Measurements from ENCODE around the gene GRIK3. TPM values are rescaled to one million over a fixed set of nuclear protein-coding genes. Genes with fewer than 3 reads are reported as not detected.

Gene GRIK3
- total and polyA plus RNA-seq, 2 experiments from 2014 or later: 0.31 to 2.9 TPM

DNA sequence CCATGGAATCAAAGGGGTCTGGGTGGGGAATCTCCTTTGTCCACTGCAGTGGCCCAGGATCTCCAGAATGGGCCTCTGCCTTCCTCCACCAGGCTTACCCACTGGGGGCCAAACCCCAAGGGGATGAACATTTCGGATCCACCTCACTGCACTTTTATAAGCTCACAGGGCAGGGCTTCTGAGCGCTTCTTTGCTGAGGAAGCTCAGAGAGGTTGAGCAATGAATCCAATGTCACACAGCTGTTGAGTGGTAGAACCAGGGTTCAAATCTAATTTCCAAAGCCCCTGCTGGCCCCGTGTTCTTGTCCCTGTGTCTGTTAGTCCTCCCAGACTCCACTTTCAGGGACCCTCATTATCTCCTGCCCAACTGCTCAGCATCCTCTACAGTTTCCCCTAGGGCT, 250.8 kb downstream of the GRIK3 start:
- Mint-ChIP-seq H3K27me3 (ENCODE audit: insufficient read depth, low read depth, poor library complexity) (peaks cover 9% of the 10 kb centered on the region), H3K27ac (no peak overlapping the region), H3K4me3 (no peak overlapping the region), H3K36me3 (ENCODE audit: low read depth) (no peaks in the 10 kb centered on the region), H3K4me1 (peaks cover 3% of the 10 kb centered on the region; the same call in 2 of the 3 replicates), H3K9me3 (no peaks in the 10 kb centered on the region)
- H3K9me2 ChIP-seq (ENCODE audit: insufficient read depth): no peaks in the 10 kb centered on the region
- no peak overlapping the region for H2AFZ ChIP-seq
- H4K20me1 ChIP-seq (replicated peaks; ENCODE audit: insufficient read depth): no peaks in the 10 kb centered on the region
- no peaks in the 10 kb centered on the region for H3K4me1 ChIP-seq (ENCODE audit: insufficient read depth)
- no peak overlapping the region for H3K4me3 ChIP-seq
- H3K27ac ChIP-seq (ENCODE audit: low read depth): no peak overlapping the region
- DNase-seq (ENCODE audit: low spot score) (no peak), ATAC-seq (no peak)
- H3K79me2 ChIP-seq (replicated peaks; ENCODE audit: insufficient read depth): no peaks in the 10 kb centered on the region
- no peaks in the 10 kb centered on the region for H3K27me3 ChIP-seq (ENCODE audit: insufficient read depth)
- TF ChIP-seq POLR2AphosphoS5 (IDR thresholded peaks at IDR 0.05; ENCODE audit: low read depth) (no peak), ZNF331 (CRISPR knock-in tag; IDR thresholded peaks at IDR 0.05; ENCODE audit: low read depth) (no peak)
- TF ChIP-seq, protein P1, sequence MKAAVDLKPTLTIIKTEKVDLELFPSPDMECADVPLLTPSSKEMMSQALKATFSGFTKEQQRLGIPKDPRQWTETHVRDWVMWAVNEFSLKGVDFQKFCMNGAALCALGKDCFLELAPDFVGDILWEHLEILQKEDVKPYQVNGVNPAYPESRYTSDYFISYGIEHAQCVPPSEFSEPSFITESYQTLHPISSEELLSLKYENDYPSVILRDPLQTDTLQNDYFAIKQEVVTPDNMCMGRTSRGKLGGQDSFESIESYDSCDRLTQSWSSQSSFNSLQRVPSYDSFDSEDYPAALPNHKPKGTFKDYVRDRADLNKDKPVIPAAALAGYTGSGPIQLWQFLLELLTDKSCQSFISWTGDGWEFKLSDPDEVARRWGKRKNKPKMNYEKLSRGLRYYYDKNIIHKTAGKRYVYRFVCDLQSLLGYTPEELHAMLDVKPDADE (IDR thresholded peaks at IDR 0.05): no peak
- TF ChIP-seq, protein P2, sequence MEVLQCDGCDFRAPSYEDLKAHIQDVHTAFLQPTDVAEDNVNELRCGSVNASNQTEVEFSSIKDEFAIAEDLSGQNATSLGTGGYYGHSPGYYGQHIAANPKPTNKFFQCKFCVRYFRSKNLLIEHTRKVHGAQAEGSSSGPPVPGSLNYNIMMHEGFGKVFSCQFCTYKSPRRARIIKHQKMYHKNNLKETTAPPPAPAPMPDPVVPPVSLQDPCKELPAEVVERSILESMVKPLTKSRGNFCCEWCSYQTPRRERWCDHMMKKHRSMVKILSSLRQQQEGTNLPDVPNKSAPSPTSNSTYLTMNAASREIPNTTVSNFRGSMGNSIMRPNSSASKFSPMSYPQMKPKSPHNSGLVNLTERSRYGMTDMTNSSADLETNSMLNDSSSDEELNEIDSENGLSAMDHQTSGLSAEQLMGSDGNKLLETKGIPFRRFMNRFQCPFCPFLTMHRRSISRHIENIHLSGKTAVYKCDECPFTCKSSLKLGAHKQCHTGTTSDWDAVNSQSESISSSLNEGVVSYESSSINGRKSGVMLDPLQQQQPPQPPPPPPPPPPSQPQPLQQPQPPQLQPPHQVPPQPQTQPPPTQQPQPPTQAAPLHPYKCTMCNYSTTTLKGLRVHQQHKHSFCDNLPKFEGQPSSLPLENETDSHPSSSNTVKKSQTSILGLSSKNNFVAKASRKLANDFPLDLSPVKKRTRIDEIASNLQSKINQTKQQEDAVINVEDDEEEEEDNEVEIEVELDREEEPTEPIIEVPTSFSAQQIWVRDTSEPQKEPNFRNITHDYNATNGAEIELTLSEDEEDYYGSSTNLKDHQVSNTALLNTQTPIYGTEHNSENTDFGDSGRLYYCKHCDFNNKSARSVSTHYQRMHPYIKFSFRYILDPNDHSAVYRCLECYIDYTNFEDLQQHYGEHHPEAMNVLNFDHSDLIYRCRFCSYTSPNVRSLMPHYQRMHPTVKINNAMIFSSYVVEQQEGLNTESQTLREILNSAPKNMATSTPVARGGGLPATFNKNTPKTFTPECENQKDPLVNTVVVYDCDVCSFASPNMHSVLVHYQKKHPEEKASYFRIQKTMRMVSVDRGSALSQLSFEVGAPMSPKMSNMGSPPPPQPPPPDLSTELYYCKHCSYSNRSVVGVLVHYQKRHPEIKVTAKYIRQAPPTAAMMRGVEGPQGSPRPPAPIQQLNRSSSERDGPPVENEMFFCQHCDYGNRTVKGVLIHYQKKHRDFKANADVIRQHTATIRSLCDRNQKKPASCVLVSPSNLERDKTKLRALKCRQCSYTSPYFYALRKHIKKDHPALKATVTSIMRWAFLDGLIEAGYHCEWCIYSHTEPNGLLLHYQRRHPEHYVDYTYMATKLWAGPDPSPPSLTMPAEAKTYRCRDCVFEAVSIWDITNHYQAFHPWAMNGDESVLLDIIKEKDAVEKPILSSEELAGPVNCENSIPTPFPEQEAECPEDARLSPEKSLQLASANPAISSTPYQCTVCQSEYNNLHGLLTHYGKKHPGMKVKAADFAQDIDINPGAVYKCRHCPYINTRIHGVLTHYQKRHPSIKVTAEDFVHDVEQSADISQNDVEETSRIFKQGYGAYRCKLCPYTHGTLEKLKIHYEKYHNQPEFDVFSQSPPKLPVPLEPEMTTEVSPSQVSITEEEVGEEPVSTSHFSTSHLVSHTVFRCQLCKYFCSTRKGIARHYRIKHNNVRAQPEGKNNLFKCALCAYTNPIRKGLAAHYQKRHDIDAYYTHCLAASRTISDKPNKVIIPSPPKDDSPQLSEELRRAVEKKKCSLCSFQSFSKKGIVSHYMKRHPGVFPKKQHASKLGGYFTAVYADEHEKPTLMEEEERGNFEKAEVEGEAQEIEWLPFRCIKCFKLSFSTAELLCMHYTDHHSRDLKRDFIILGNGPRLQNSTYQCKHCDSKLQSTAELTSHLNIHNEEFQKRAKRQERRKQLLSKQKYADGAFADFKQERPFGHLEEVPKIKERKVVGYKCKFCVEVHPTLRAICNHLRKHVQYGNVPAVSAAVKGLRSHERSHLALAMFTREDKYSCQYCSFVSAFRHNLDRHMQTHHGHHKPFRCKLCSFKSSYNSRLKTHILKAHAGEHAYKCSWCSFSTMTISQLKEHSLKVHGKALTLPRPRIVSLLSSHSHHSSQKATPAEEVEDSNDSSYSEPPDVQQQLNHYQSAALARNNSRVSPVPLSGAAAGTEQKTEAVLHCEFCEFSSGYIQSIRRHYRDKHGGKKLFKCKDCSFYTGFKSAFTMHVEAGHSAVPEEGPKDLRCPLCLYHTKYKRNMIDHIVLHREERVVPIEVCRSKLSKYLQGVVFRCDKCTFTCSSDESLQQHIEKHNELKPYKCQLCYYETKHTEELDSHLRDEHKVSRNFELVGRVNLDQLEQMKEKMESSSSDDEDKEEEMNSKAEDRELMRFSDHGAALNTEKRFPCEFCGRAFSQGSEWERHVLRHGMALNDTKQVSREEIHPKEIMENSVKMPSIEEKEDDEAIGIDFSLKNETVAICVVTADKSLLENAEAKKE (CRISPR knock-in tag; IDR thresholded peaks at IDR 0.05): no peak
- H3K4me2 ChIP-seq: no peak overlapping the region
- no peaks in the 10 kb centered on the region for H3F3A ChIP-seq (replicated peaks; ENCODE audit: low read depth)
- H3K36me3 ChIP-seq (ENCODE audit: insufficient read depth): no peaks in the 10 kb centered on the region

DNA sequence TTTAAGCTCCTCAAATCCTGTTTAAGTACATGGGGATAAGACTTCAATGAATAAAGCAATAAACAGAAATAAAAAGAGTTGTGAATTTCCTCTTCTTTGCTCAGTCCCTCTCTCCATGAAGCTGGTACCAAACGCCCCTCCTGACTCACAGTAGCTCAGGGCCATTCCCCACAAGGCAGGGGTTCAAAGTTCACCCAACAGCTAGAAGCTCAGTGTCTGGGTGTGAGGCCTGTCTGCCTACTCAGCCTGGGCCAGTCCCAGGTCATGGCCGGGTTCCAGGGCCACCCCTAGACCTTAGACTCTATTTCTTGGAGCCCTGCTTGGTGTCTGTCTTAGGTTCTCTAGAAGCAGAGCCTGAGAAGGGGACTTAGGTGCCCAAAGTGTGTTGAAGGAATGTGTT, 251.5 kb downstream of the GRIK3 start:
- Histone ChIP-seq H3K36me3 (ENCODE audit: insufficient read depth) (no peaks in the 10 kb centered on the region), H3K4me1 (ENCODE audit: insufficient read depth) (no peaks in the 10 kb centered on the region), H4K20me1 (replicated peaks; ENCODE audit: insufficient read depth) (no peaks in the 10 kb centered on the region), H3K4me3 (no peak overlapping the region), H3K4me2 (no peak overlapping the region), H3K27me3 (ENCODE audit: insufficient read depth) (no peaks in the 10 kb centered on the region), H2AFZ (no peak overlapping the region), H3F3A (replicated peaks; ENCODE audit: low read depth) (no peaks in the 10 kb centered on the region), H3K79me2 (replicated peaks; ENCODE audit: insufficient read depth) (no peaks in the 10 kb centered on the region), H3K9me2 (ENCODE audit: insufficient read depth) (no peaks in the 10 kb centered on the region), H3K27ac (ENCODE audit: low read depth) (no peak overlapping the region)
- Mint-ChIP-seq H3K9me3 (no peaks in the 10 kb centered on the region), H3K27me3 (ENCODE audit: insufficient read depth, low read depth, poor library complexity) (peaks cover 9% of the 10 kb centered on the region), H3K4me1 (peaks cover 5% of the 10 kb centered on the region), H3K4me3 (no peak overlapping the region), H3K36me3 (ENCODE audit: low read depth) (no peaks in the 10 kb centered on the region), H3K27ac (no peak overlapping the region)
- ATAC-seq (no peak), DNase-seq (ENCODE audit: low spot score) (no peak)
- no peak for TF ChIP-seq POLR2AphosphoS5 (IDR thresholded peaks at IDR 0.05; ENCODE audit: low read depth)
- no peak for TF ChIP-seq STAT1 (IDR thresholded peaks at IDR 0.05; ENCODE audit: unreplicated experiment)
- TF ChIP-seq, protein P3, sequence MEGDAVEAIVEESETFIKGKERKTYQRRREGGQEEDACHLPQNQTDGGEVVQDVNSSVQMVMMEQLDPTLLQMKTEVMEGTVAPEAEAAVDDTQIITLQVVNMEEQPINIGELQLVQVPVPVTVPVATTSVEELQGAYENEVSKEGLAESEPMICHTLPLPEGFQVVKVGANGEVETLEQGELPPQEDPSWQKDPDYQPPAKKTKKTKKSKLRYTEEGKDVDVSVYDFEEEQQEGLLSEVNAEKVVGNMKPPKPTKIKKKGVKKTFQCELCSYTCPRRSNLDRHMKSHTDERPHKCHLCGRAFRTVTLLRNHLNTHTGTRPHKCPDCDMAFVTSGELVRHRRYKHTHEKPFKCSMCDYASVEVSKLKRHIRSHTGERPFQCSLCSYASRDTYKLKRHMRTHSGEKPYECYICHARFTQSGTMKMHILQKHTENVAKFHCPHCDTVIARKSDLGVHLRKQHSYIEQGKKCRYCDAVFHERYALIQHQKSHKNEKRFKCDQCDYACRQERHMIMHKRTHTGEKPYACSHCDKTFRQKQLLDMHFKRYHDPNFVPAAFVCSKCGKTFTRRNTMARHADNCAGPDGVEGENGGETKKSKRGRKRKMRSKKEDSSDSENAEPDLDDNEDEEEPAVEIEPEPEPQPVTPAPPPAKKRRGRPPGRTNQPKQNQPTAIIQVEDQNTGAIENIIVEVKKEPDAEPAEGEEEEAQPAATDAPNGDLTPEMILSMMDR (conservative IDR thresholded peaks at IDR 0.05; ENCODE audit: low read depth in 2 of 2): no peak
- TF ChIP-seq, protein P1 (IDR thresholded peaks at IDR 0.05): no peak
- no peak for TF ChIP-seq REST (IDR thresholded peaks at IDR 0.05; ENCODE audit: unreplicated experiment)
